NCI-H524 (cell line): ENCODE data around the gene HDAC1.
"Not testable (repeated sequence)": the region's sequence is repeated elsewhere in the genome, so short reads cannot be mapped to it uniquely, and the experiment has no call there.

ENCODE experiments used
- DNase-seq, 2 experiments: peaks; one replicate each; lab custom pipeline; 2025; lab: John Stamatoyannopoulos, UW

The HDAC1 gene

DNA sequence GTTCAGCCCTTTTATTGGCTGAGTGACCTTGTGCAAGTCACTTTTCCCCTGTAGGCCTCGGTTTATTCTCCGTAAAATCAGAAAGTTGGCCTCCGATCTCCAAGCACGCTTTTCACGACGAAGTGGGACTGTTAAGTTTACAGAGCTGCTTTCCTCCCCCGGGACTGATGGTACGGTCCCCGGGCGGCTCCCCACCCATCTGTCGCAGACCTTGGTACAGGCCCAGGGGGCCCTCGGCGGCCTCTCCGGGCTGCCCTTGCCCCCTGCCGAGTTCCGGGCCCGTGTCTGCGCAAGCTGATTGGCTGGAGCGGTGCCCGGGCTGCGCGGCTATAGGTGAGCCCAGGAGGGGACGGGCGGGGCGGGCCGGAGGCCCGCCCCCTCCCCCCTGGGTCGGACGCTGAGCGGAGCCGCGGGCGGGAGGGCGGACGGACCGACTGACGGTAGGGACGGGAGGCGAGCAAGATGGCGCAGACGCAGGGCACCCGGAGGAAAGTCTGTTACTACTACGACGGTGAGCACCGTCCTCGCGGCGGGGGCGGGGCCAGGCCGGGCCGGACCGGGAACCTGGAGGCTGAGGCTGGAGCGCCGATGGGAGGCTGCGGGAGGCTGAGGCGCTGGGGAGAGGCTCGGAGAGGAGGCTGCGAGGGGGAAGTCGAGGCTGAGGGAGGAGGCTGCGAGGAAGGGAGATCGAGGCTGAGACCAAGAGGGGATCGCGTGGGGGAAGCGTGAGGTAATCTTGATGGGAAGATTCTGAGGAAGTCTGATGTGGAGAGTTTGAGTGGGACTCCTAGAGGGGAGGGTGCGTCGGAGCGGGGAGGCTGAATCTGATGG, at the start of gene HDAC1:
Gene HDAC1 (plus strand): TSS at position 376 of the 831 bp plus-strand sequence. CDS start 87 bp downstream, at position 463.
- DNase-seq, result peak; percentile 85 to 95

DNA sequence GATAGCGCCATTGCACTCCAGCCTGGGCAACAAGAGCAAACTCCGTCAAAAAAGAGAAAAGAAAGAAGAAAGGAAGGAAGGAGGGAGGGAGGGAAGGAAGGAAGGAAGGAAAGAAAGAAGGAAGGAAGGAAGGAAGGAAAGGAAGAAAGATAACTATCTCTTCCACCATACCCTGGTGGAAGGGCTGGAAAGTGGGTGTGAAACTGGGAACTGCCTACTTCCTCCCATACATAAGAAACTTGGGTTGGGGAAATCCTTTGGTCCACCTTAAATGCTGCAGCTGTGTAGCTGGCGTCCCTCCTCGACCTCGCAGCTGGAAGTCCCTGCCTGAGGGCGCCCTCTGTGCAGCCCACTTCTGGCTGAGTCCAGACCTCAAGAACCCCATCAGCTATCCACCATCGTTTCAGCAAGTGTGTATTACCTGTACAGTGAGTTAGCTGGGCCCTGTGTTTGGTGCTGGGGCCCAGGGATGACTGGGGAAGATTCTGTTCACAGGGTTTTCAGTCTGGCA, 49.5 kb upstream of the HDAC1 start:
- DNase-seq, result peak in 1 of 2 experiments; percentile 16

DNA sequence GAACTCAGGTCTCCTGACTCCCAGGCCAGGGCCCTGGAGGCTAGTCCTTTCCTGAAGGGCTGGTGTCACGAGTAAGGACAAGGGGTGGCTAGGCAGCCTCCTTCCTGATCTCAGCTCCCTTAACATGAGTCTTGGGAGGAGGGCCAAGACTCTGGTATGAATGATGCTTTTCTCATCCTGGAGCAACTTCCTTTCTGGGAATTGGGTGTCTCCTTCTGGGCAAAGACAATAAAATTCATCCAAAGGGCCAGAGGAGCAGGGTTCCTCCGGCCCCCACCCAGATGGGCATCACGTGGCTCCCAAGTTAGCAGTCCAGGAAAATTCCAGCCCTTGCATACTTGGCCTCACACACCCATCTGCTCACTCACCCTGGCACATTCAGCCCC, 45.0 kb upstream of the HDAC1 start, which contains the start of gene FAM167B:
Gene FAM167B (plus strand): TSS at position 335 of the 386 bp plus-strand sequence. CDS start 200 bp downstream, outside the sequence.
- no peak for DNase-seq

DNA sequence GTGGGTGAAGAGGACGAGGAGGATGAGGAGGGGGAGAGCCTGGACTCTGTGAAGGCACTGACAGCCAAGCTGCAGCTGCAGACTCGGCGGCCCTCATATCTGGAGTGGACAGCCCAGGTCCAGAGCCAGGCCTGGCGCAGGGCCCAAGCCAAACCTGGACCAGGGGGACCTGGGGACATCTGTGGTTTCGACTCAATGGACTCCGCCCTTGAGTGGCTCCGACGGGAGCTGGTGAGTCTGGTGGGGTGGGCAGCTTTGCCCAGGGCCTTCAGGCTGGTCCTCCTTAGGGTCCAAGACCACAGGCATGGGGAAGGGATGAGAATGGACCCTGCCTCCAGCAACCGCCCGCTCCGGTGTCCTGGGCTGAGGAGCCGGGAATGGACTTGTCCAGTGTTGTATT, 44.4 kb upstream of the HDAC1 start:
- DNase-seq, result no peak

DNA sequence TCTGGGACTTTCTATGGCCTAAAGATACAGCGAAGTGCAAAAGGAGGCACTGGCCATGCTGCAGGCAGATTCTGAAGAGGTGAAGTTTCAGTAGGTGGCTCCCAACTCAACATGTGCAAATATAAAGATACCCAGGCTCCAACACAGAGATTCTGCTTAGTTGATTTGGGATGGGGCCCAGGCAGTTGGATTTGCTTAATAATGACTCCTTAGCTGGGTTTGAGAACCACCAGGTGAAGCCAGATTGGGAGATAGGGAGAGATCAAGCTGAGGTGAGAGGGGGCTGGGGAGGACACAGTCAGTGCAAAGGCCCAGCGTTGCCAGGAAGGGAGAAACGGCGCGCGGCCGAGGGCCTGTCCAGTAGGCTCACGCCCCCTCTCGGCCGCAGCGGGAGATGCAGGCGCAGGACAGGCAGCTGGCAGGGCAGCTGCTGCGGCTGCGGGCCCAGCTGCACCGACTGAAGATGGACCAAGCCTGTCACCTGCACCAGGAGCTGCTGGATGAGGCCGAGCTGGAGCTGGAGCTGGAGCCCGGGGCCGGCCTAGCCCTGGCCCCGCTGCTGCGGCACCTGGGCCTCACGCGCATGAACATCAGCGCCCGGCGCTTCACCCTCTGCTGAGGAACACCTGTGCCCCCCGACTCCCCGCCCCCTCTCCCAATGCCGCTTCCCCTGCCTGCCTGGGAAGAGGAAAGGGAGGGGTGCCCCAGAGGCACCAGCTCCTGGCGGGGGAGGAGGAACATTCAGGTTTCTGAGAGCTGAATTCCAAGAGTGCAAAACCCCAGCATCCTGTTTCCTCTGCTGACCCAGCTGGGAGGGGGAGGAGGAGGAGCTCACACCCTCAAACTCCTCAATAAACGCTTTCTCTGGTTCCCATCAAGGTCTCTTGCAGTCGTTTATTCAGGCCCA, 43.6 kb upstream of the HDAC1 start:
- DNase-seq, result peak; percentile 13 to 84

DNA sequence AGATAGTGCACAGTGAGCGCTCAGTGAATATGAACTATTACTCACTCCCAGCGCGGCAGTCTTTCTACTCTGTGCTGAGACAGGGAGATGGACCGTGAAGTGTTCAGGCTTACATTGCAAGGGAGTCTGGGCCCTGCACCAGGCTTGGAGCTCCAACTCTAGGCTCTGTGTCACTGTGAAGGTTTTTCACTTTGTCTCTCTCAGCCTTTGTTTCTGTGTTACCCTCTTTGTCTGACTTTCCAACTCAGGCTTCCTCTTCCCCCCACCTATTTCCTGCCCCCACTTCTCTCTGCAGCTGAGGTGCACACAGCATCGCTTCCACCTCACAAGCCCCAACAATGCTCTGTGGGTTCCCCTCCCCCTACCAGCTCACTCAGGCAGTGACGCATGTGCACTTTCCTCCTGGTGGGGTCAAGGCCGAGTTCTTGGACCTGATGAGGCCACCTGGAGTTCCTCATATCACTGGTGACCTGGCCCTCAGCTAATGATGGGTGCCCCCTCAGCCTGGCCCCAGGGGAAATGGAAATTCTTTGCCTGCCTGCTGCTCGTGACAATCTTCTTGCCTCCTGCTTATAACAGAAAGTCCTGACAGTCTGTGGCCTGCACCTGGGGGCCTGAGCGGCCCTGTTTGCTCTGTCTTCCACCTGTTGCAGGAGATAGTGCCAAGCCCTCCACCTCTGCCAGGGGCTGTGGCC, 41.9 kb upstream of the HDAC1 start:
- DNase-seq, result no peak

DNA sequence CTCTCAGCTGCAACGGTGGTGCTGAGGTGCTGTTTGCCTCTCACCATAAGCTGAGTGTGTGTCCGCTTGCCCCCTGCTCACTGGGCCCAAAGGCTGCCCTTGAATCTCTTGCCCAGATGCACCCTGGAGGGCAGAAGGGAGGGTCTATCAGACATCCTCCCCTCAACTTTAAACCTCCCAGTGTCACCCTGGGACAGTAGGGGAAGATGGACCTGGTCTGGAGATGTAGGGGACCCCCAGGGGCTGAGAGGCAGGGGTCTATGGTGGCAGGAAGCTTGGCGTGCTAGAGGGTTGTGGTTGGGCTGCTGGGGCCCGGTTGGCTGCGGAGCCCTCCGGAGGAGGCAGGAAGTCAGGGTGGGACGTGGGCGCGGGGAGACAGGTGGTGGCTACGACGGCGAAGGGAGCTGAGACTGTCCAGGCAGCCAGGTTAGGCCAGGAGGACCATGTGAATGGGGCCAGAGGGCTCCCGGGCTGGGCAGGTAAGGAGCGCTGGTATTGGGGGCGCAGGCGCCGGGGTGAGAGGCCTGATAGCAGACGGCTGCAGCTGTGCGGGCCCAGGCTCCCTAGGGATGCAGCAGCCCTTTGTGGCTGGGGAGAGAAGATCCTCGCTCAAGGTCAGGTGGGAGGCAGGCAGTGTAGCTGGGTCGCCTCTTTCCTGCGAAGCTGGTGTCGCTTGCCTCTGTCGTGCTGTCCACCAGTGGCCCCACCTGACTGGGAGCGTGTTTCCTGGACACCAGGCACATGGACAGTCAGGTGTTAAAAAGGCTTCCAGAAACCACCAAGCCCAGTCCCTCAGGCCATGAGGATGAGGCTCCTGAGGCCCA, 40.8 kb upstream of the HDAC1 start, which contains the start of gene LCK:
Gene LCK (plus strand): TSS at position 373 of the 824 bp plus-strand sequence. CDS start 23,065 bp downstream, outside the sequence.
- no peak for DNase-seq

DNA sequence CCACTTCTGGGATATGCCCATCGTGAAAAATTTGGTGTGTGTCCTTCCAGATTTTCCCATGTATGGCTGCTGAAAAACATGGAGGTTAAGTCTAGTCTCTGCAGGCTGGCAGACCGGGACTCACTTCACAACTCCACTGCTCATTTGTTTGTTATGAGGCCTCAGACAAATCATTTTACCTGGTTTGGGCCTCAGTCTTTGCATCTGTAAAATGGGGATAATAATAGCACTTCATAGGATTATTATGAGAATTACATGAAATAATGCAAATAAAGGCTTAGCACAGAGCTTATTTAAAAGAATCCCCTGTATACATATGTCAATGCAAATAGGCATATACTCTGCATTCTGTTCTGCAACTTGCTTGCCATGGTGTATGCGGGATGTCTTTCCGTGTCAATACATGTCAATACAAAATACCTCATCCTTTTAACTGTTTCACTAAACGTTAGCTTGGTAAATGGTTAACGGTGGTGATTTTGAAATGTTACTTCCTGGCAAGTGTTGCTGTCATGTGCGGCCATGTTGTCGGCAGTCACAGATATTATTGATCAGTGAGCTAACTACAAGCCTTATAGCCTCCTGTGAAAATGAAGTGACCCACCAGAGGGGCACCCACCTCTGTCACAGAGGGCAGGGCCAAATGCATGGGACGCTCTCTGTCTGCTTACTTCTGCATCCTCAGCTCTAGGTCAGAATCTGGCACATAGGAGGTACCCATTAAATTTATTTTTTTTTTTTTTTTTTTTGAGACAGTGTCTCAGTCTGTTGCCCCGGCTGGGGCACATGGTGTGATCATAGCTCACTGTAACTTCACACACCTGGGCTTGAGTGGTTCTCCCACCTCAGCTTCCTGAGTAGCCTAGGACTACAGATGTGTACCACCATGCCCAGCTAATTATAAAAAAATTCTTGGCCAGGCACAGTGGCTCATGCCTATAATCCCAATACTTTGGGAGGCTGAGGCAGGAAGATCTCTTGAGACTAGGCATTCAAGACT, 36.5 kb upstream of the HDAC1 start:
- no peak for DNase-seq

DNA sequence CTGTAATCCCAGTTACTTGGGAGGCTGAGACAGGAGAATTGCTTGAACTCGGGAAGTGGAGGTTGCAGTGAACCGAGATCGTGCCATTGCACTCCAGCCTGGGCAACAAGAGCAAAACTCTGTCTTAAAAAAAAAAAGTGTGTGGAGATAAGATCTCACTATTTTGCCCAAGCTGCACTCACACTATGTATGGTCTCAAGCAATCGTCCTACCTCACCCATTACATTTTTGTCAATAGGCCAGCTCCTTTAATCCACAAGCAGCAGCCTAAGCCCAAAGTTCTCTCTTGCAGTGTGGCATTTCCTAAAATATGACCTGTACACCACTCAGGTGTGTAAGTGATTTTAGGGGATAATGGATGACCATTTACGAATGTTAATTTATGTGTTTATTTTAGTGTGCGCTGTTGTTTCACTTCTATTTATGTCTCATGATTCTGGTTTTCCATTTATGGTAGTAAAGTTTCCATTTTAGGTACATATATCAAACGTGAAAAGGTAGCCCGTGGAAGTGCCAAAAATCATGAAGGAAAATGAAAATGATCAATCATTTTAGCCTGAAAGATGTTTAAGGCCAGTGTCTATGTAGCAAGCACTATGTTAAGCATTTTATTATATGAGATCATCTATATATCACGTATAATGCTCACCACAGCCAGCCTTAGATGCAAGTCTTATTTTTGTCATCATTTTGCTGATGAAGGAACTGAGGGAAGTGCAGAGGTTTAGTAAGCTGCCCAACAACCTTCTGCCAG, 35.2 kb upstream of the HDAC1 start:
- no peak for DNase-seq

DNA sequence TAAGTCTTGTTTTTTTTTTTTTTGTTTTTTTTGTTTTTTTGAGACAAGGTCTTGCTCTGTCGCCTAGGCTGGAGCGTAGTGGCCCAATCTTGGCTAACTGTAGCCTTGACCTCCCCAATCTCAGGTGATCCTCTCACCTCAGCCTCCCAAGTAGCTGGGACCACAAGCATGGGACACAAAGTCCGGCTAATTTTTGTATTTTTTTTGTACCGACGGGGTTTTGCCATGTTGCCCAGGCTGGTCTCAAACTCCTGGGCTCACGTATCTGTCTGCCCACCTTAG, 34.7 kb upstream of the HDAC1 start:
- no peak for DNase-seq

DNA sequence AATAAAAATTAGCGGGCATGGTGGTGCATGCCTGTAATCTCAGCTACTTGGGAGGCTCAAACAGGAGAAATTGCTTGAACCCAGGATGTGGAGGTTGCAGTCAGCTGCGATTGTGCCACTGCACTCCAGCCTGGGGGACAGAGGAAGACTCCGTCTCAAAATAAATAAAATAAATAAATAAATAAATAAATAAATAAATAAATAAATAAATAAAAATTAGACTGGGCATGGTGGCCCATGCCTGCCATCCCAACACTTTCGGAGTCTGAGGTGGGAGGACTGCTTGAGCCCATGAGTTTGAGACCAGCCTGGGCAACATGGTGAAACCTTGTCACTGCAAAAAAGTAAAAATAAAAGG, 28.7 kb upstream of the HDAC1 start:
- DNase-seq, result not testable (repeated sequence)

DNA sequence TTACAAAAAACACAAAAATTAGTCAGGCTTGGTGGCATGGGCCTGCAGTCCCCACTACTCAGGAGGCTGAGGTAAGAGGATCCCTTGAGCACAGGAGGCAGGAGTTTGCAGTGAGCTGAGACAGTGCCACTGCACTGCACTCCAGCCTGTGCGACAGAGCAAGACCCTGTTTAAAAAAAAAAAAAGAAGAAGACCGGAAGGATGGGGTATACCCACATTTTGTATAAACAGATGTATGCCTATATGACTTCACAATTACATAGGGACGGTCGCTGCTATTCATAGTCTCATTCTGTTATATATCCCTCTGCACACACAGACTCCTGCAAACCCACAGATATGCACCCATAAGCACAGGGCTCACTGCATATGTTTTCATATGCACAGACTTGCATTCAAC, 28.1 kb upstream of the HDAC1 start:
- DNase-seq, result no peak

DNA sequence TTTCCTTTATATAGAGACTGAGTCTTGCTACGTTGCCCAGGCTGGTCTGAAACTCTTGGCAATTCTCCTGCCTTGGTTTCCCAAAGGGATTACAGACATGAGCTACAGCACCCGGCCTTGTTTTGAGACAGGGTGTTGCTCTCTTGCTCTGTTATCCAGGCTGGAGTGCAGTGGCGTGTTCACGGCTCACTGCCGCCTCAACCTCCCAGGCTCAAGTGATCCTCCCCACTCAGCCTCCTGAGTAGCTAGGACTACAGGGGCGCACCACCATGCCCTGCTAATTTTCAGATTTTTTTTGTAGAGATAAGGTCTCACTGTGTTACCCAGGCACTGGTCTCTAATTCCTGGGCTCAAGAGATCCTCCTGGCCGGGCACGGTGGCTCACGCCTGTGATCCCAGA, 26.0 kb upstream of the HDAC1 start:
- DNase-seq, result no peak

DNA sequence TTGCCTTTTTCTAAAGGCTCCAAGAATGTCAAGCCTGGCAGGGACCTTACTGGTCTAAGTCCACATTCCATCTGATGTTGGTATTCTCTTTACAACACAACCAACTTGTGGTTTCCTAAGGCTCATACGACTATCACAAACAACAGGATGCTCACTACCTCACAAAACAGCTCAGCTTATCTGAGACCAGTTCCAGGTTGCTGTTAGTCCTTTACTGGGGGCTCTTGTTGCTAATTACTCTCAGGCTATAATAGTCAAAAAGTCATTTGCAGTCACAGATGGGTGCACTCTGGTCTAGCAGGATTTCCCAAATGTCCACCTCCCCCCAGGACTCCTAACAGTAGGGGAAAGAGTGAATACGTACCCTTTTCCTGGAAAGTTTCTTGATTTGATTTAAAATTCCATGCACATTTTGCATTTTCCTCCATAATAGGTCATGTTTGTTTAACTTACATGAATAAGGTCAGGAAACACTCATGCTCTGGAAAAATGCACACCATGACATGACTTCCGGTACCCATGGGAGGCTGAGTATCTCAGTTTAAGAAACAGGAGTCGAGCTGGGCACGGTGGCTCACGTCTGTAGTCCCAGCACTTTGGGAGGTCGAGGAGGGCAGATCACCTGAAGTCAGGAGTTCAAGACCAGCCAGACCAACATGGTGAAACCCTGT, 24.8 kb upstream of the HDAC1 start:
- no peak for DNase-seq

DNA sequence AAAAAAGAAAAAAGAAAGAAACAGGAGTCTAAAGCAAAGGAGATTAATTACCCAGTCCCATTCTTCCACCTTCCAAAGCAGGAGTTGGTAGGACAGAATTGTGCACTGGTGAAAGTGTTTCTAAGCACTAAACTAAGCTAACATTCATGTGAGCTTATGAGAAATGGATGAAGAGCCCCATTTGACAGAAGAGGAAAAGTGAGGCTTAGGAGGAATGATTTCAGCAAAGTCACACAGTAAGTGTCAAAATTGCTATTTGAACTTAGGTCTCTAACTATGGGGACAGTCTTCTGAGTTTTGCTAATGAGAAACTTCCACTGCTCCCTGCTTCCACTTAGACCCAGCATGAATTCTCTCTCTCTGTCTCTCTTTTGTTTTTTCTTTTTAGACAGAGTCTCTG, 22.1 kb upstream of the HDAC1 start:
- no peak for DNase-seq

DNA sequence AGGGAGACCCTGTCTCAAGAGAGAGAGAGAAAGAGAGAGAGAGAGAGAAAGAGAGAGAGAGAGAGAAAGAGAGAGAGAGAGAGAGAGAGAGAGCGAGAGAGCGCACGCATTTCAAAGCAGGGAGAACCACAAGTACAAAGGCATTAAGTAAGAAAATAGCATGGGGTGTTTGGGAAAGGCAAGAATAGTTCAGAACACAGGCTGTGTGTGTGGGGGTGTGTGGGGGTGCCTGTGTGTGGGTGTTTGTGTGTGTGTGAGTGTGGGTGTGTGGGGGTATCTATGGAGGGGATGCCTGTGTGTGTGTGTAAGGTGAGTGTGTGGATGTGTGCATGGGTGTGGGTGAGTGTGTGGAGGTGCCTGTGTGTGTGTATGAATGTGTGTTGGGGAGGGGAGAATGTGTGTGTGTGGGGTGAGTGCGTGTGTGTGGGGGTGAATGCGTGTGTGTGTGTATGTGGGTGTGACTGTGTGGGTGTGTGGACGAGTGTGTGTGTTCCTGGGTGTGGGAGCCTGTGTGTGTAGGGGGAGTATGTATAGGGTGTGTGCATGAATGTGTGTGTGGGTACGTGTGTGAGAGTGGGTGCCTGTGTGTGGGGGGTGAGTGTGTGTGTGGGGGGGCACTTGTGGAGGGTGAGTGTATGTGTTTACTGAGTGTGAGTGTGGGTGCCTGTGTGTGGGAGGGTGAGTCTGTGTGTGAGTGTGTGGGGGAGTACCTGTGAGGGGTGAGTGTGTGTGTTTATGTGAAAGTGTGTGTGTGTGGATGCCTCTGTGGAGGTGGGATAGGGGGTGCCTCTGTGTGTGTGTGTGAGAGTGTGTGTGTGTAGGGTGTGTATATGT, 19.1 kb upstream of the HDAC1 start:
- DNase-seq, result no peak

DNA sequence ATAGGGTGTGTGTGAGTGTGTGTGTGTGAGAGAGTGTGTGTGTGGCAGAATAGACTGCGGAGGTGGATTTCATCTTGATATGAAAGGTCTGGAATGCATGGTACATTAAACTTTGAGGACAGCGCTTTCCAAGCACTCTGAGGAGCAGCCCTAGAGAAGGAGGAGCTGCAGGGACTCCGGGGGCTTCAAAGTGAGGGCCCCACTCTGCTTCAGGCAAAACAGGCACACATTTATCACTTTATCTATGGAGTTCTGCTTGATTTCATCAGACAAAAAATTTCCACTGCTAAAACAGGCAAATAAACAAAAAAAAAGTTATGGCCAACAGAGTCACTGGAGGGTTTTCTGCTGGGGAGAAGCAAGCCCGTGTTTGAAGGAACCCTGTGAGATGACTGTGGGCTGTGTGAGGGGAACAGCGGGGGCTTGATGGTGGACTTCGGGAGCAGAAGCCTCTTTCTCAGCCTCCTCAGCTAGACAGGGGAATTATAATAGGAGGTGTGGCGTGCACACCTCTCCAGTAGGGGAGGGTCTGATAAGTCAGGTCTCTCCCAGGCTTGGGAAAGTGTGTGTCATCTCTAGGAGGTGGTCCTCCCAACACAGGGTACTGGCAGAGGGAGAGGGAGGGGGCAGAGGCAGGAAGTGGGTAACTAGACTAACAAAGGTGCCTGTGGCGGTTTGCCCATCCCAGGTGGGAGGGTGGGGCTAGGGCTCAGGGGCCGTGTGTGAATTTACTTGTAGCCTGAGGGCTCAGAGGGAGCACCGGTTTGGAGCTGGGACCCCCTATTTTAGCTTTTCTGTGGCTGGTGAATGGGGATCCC, 18.3 kb upstream of the HDAC1 start:
- no peak for DNase-seq
